Stomach (tissue), 4 donors: Measurements from ENCODE around the gene CYP2A6.
"Not testable (repeated sequence)": the region's sequence is repeated elsewhere in the genome, so short reads cannot be mapped to it uniquely, and the experiment has no call there.

Experiments
- EP300 ChIP-seq: sonication (generic); formaldehyde crosslinking; IDR thresholded peaks from one replicate; pipeline ENCODE4 v1.6.1; 2017; ENCODE audit warnings: antibody characterized with exemption
- POLR2A ChIP-seq, 4 donors: fragments of 450-650 bp; IDR thresholded peaks; one replicate each; pipeline ENCODE4 v1.6.1; 2016; ENCODE audit warnings: antibody characterized with exemption in 4 of 4, control low read depth in 2 of 4, mild to moderate bottlenecking in 1 of 4, moderate library complexity in 1 of 4
- POLR2AphosphoS5 ChIP-seq, 3 donors: sonication (generic); formaldehyde crosslinking; IDR thresholded peaks; one replicate each; pipeline ENCODE4 v1.6.1; 2016; ENCODE audit warnings: antibody characterized with exemption in 3 of 3
- TF ChIP-seq, protein P1 (sequence below), 7 experiments: fragments of 450-650 bp in 4 of 7; fragments of 200-600 bp in 3 of 7; sonication (generic) in 3 of 7; IDR thresholded peaks; one replicate each; pipeline ENCODE4 v1.5.1; 2016 to 2019; ENCODE audit warnings: antibody characterized with exemption in 7 of 7, control low read depth in 2 of 7, mild to moderate bottlenecking in 1 of 7

DNA sequence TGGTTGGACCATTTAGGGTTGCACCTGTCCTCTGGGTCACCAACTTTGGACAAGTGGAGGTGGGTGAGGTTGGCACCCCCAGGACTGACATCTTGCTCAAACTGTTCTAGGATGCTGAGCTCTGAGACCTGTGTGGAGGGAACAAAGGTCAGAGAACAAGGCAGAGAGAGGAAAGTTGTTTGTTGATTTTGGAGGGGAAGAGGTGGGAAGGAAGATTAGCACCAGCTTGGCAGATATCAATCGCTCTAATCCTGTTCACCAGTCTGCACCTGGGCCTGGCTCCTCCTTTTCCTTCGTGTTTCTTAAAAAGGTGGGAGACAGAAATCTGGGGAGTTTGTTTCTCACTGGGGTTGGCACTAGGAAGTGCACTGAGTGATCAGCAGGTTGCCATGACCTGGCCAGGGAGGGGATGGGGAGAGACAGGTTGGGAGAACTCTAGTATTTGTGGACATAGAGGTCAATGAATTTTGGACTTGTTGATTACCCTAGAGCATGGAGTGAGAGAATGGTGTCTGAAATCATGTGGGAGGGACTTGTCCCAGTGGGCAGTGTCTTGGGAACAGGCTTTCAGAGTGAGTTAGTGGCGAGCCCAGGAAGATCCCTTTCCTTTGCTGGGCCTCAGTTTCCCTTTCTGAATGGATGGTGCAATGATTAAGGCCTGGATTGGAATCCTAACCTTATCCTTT lies 2.4 kb upstream of the CYP2A6 start:
- not testable (repeated sequence) for TF ChIP-seq POLR2AphosphoS5 (IDR thresholded peaks at IDR 0.05); EP300; POLR2A (IDR thresholded peaks at IDR 0.05)
- TF ChIP-seq, protein P1, sequence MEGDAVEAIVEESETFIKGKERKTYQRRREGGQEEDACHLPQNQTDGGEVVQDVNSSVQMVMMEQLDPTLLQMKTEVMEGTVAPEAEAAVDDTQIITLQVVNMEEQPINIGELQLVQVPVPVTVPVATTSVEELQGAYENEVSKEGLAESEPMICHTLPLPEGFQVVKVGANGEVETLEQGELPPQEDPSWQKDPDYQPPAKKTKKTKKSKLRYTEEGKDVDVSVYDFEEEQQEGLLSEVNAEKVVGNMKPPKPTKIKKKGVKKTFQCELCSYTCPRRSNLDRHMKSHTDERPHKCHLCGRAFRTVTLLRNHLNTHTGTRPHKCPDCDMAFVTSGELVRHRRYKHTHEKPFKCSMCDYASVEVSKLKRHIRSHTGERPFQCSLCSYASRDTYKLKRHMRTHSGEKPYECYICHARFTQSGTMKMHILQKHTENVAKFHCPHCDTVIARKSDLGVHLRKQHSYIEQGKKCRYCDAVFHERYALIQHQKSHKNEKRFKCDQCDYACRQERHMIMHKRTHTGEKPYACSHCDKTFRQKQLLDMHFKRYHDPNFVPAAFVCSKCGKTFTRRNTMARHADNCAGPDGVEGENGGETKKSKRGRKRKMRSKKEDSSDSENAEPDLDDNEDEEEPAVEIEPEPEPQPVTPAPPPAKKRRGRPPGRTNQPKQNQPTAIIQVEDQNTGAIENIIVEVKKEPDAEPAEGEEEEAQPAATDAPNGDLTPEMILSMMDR (IDR thresholded peaks at IDR 0.05): not testable (repeated sequence)
